Esophagus muscularis mucosa (tissue), 4 donors: ENCODE measurements around the gene DOCK4. TPM values are rescaled to one million over a fixed set of nuclear protein-coding genes. Genes with fewer than 3 reads are reported as not detected.
"Not testable (repeated sequence)": the region's sequence is repeated elsewhere in the genome, so short reads cannot be mapped to it uniquely, and the experiment has no call there.

ENCODE experiments used
- DNase-seq: peaks from one replicate; pipeline ENCODE4 v3.0.0-alpha.2; 2017; ENCODE audit errors: extremely low spot score
- H3K27ac ChIP-seq, 4 donors: fragments of 200-600 bp; sonication (generic); replicated peaks in 1 of 4; 1 replicate in 3 of 4; 2 replicates in 1 of 4; pipeline ENCODE4 v1.5.1; 2016 to 2019; ENCODE audit warnings: mild to moderate bottlenecking in 1 of 4
- H3K27me3 ChIP-seq, 4 donors: fragments of 200-600 bp; sonication (generic); one replicate each; pipeline versions ENCODE4 v1.5.1 to v1.6.0; 2016 to 2019
- H3K36me3 ChIP-seq, 4 donors: fragments of 200-600 bp; sonication (generic); one replicate each; pipeline ENCODE4 v1.5.1; 2016 to 2019
- H3K4me1 ChIP-seq, 4 donors: fragments of 200-600 bp; sonication (generic); one replicate each; pipeline ENCODE4 v1.5.1; 2016 to 2019
- H3K4me3 ChIP-seq, 4 donors: fragments of 200-600 bp; sonication (generic); 1 replicate in 2 of 4; 2 replicates in 2 of 4; pipeline ENCODE4 v1.5.1; 2016 to 2019; ENCODE audit warnings: mild to moderate bottlenecking in 4 of 4, moderate library complexity in 1 of 4
- H3K9me3 ChIP-seq, 4 donors: fragments of 200-600 bp; sonication (generic); 1 replicate in 3 of 4; 2 replicates in 1 of 4; pipeline ENCODE4 v1.5.1; 2016 to 2019
- CTCF ChIP-seq, 3 experiments: fragments of 200-600 bp in 2 of 3; fragments of 450-650 bp in 1 of 3; sonication (generic) in 2 of 3; IDR thresholded peaks; one replicate each; pipeline ENCODE4 v1.5.1; 2017 to 2019; ENCODE audit warnings: antibody characterized with exemption in 3 of 3, mild to moderate bottlenecking in 2 of 3, moderate library complexity in 1 of 3
- EP300 ChIP-seq: sonication (generic); formaldehyde crosslinking; IDR thresholded peaks from one replicate; pipeline ENCODE4 v1.6.1; 2017; ENCODE audit warnings: antibody characterized with exemption
- POLR2A ChIP-seq: fragments of 450-650 bp; IDR thresholded peaks from one replicate; pipeline ENCODE4 v1.6.1; 2017; ENCODE audit warnings: antibody characterized with exemption, moderate library complexity, mild to moderate bottlenecking, low read depth
- POLR2AphosphoS5 ChIP-seq, 2 donors: sonication (generic); formaldehyde crosslinking; IDR thresholded peaks; one replicate each; pipeline ENCODE4 v1.6.1; 2017; ENCODE audit warnings: antibody characterized with exemption in 2 of 2
- WGBS: methylation state at CpG from one replicate; pipeline ENCODE4 v1.1.5; 2018; 5-methylcytosine and 5-hydroxymethylcytosine counted together
- intact Hi-C: fragments of 100-400 bp; cut with DNase I; formaldehyde crosslinking; loops from one replicate; pipeline ENCODE4 v1.15.1; 2023
- total RNA-seq, 4 donors: library from RNA; depleted of rRNA; stranded (reverse); fragments of >200 nt; gene quantifications; one replicate each; pipeline versions ENCODE4 v1.1.0 to v1.2.1, GENCODE V29; 2016

Gene DOCK4
- total RNA-seq, 4 donors from 2014 or later: 14.0 to 25.3 (median 18.8) TPM

GRCh38 chr7:111911166-111911961 lies 294.8 kb downstream of the DOCK4 start:
- DNase-seq: no peak
- Histone ChIP-seq H3K36me3 (peaks cover 0 to 9% (median 3%) of the 10 kb centered on the region in 4 donors), H3K9me3 (no peaks in the 10 kb centered on the region), H3K27ac (no peak overlapping the region), H3K4me3 (no peak overlapping the region), H3K4me1 (peaks cover 0 to 7% (median 0%) of the 10 kb centered on the region in 4 donors), H3K27me3 (no peaks in the 10 kb centered on the region)
- TF ChIP-seq POLR2A (no peak), CTCF (IDR thresholded peaks at IDR 0.05) (no peak), POLR2AphosphoS5 (IDR thresholded peaks at IDR 0.05) (no peak), EP300 (no peak)
- intact Hi-C loops: no loop called here
- 75% methylated on average over 5 of the region's 5 CpGs for WGBS

GRCh38 chr7:111910656-111911055 lies 295.5 kb downstream of the DOCK4 start:
- H3K9me3 ChIP-seq: no peaks in the 10 kb centered on the region
- TF ChIP-seq EP300 (no peak), CTCF (IDR thresholded peaks at IDR 0.05) (no peak), POLR2AphosphoS5 (IDR thresholded peaks at IDR 0.05) (no peak), POLR2A (no peak)
- peaks cover 0 to 9% (median 4%) of the 10 kb centered on the region in 4 donors for H3K36me3 ChIP-seq
- 88% methylated on average over 5 of the region's 5 CpGs for WGBS
- H3K4me1 ChIP-seq: peaks cover 0 to 7% (median 0%) of the 10 kb centered on the region in 4 donors
- no peaks in the 10 kb centered on the region for H3K27me3 ChIP-seq
- intact Hi-C loops: no loop called here
- no peak overlapping the region for H3K4me3 ChIP-seq
- no peak overlapping the region for H3K27ac ChIP-seq
- DNase-seq: no peak

- DNase-seq, intact Hi-C loops, H3K9me3 ChIP-seq, H3K27ac ChIP-seq, H3K36me3 ChIP-seq, H3K27me3 ChIP-seq, H3K4me3 ChIP-seq, H3K4me1 ChIP-seq: not testable (repeated sequence)
- WGBS: 96% methylated on average over 3 of the region's 3 CpGs
Observed at GRCh38 chr7:111908673-111909072, 297.5 kb downstream of the DOCK4 start.

- Histone ChIP-seq H3K27me3 (no peaks in the 10 kb centered on the region), H3K27ac (no peak overlapping the region), H3K4me1 (no peaks in the 10 kb centered on the region), H3K4me3 (no peak overlapping the region), H3K9me3 (no peaks in the 10 kb centered on the region), H3K36me3 (peaks cover 0 to 30% (median 15%) of the 10 kb centered on the region in 4 donors)
- intact Hi-C loops: no loop called here
- no peak for TF ChIP-seq CTCF (IDR thresholded peaks at IDR 0.05)
- no peak for TF ChIP-seq EP300
- TF ChIP-seq POLR2A: no peak
- no peak for TF ChIP-seq POLR2AphosphoS5 (IDR thresholded peaks at IDR 0.05)
- no peak for DNase-seq
- WGBS: 95% methylated on average over 2 of the region's 2 CpGs
Observed at GRCh38 chr7:111903797-111904196, 302.4 kb downstream of the DOCK4 start.

GRCh38 chr7:111903016-111903415 lies 303.2 kb downstream of the DOCK4 start:
- Histone ChIP-seq H3K27me3 (no peaks in the 10 kb centered on the region), H3K4me3 (no peak overlapping the region), H3K9me3 (no peaks in the 10 kb centered on the region), H3K27ac (no peak overlapping the region), H3K4me1 (no peaks in the 10 kb centered on the region), H3K36me3 (peaks cover 0 to 34% (median 12%) of the 10 kb centered on the region in 4 donors)
- DNase-seq: no peak
- WGBS: 91% methylated on average over 1 of the region's 1 CpG
- TF ChIP-seq EP300 (no peak), CTCF (IDR thresholded peaks at IDR 0.05) (no peak), POLR2AphosphoS5 (IDR thresholded peaks at IDR 0.05) (no peak), POLR2A (no peak)
- intact Hi-C loops: no loop called here
